ENCODE results near the gene NAV3.

GRCh38 chr12:78189656-78190055 is 359.0 kb downstream of the NAV3 start:
- TF ChIP-seq NANOG (IDR thresholded peaks at IDR 0.05; ENCODE audit: borderline replicate concordance) (no peak), CTCF (conservative IDR thresholded peaks at IDR 0.05; ENCODE audit: low read depth in 2 of 2) (no peak), EZH2 (IDR thresholded peaks at IDR 0.05; ENCODE audit: low read depth, unreplicated experiment) (no peak), CREB1 (CRISPR knock-in tag; IDR thresholded peaks at IDR 0.05; ENCODE audit: low read depth) (no peak), EZH2phosphoT487 (IDR thresholded peaks at IDR 0.05; ENCODE audit: unreplicated experiment) (no peak), POLR2AphosphoS5 (IDR thresholded peaks at IDR 0.05; ENCODE audit: low read depth) (no peak), REST (IDR thresholded peaks at IDR 0.05; ENCODE audit: unreplicated experiment) (no peak)
